Neural crest cell (in vitro differentiated cells): ENCODE measurements around the gene DGKH. TPM values are rescaled to one million over a fixed set of nuclear protein-coding genes. Genes with fewer than 3 reads are reported as not detected.

ENCODE experiments used
- DNase-seq: peaks from one replicate; pipeline ENCODE4 v3.0.0; 2021; ENCODE audit warnings: low read depth, mixed read lengths, low spot score
- H3K27ac Mint-ChIP-seq: one replicate; pipeline ENCODE4 v1.8.0; 2021; ENCODE audit warnings: mild to moderate bottlenecking, mixed read lengths; ENCODE audit not compliant: unreplicated experiment
- H3K27me3 Mint-ChIP-seq: 2 replicates; pipeline ENCODE4 v1.8.0; 2021; ENCODE audit warnings: low read depth, mild to moderate bottlenecking, mixed read lengths
- H3K36me3 Mint-ChIP-seq: 2 replicates; pipeline ENCODE4 v1.8.0; 2021; ENCODE audit warnings: low read depth, mild to moderate bottlenecking, mixed read lengths
- H3K4me1 Mint-ChIP-seq: 2 replicates; pipeline ENCODE4 v1.8.0; 2021; ENCODE audit warnings: mixed read lengths
- H3K4me3 Mint-ChIP-seq: one replicate; pipeline ENCODE4 v1.8.0; 2021; ENCODE audit warnings: mild to moderate bottlenecking, mixed read lengths
- H3K9me3 Mint-ChIP-seq: 2 replicates; pipeline ENCODE4 v1.8.0; 2021; ENCODE audit warnings: mixed read lengths
- total RNA-seq: library from RNA; stranded (reverse); gene quantifications from 2 replicates; pipeline ENCODE4 v1.2.1, GENCODE V29; 2021
- TF ChIP-seq, protein P1 (sequence below): fragments of 200-600 bp; sonication (generic); conservative IDR thresholded peaks from 2 replicates; pipeline ENCODE4 v1.5.0; 2021; ENCODE audit warnings: antibody characterized with exemption, mild to moderate bottlenecking

DGKH gene
- total RNA-seq, 1 donor from 2014 or later = 12.4 TPM

DNA sequence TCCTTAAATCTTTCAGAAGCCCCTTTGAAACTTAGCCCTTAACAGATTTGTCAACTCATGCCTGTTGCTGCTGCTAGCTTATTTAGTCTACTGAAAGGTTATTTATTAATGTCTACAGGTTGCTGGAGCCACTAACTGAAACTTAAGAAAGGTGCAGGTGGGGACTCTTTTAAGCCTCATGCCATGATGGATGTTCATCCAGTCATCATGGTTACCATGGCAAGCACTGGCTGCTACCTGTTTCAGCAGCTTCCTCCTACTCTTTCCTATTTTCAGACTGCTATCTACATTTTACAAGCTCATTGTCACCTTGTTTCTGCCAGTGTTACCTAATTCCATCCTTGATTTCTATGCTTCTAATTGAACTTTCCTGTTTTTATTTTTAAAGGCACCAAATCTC is 27.1 kb downstream of the DGKH start:
- peaks cover 7% of the 10 kb centered on the region for H3K36me3 Mint-ChIP-seq
- no peaks in the 10 kb centered on the region for H3K9me3 Mint-ChIP-seq
- TF ChIP-seq, protein P1, sequence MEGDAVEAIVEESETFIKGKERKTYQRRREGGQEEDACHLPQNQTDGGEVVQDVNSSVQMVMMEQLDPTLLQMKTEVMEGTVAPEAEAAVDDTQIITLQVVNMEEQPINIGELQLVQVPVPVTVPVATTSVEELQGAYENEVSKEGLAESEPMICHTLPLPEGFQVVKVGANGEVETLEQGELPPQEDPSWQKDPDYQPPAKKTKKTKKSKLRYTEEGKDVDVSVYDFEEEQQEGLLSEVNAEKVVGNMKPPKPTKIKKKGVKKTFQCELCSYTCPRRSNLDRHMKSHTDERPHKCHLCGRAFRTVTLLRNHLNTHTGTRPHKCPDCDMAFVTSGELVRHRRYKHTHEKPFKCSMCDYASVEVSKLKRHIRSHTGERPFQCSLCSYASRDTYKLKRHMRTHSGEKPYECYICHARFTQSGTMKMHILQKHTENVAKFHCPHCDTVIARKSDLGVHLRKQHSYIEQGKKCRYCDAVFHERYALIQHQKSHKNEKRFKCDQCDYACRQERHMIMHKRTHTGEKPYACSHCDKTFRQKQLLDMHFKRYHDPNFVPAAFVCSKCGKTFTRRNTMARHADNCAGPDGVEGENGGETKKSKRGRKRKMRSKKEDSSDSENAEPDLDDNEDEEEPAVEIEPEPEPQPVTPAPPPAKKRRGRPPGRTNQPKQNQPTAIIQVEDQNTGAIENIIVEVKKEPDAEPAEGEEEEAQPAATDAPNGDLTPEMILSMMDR = no peak
- H3K4me3 Mint-ChIP-seq = no peak overlapping the region
- H3K4me1 Mint-ChIP-seq = no peaks in the 10 kb centered on the region
- H3K27ac Mint-ChIP-seq = no peak overlapping the region
- no peaks in the 10 kb centered on the region for H3K27me3 Mint-ChIP-seq
- no peak for DNase-seq

DNA sequence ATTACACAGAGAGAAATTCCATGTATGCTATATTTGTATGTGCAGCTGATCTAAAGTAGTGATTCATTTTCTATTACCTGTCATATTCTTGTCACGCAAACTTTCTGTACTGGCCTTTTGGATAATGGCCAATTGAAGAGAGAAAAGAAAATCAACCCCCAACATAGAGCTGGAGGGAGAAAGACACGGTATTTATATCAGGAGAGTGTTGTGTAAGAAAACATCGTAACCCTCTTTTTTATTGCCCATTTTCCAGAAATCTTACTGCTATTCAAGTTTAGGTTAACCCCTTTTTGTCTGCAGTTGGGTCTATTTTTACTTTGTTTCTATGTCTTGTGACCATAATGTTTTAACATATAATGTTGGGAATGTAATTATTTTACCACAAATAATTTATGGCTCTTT is 27.9 kb downstream of the DGKH start:
- no peaks in the 10 kb centered on the region for H3K4me1 Mint-ChIP-seq
- no peaks in the 10 kb centered on the region for H3K27me3 Mint-ChIP-seq
- H3K9me3 Mint-ChIP-seq = no peaks in the 10 kb centered on the region
- H3K27ac Mint-ChIP-seq = no peak overlapping the region
- TF ChIP-seq, protein P1 = no peak
- no peak overlapping the region for H3K4me3 Mint-ChIP-seq
- H3K36me3 Mint-ChIP-seq = peaks cover 3% of the 10 kb centered on the region
- no peak for DNase-seq

DNA sequence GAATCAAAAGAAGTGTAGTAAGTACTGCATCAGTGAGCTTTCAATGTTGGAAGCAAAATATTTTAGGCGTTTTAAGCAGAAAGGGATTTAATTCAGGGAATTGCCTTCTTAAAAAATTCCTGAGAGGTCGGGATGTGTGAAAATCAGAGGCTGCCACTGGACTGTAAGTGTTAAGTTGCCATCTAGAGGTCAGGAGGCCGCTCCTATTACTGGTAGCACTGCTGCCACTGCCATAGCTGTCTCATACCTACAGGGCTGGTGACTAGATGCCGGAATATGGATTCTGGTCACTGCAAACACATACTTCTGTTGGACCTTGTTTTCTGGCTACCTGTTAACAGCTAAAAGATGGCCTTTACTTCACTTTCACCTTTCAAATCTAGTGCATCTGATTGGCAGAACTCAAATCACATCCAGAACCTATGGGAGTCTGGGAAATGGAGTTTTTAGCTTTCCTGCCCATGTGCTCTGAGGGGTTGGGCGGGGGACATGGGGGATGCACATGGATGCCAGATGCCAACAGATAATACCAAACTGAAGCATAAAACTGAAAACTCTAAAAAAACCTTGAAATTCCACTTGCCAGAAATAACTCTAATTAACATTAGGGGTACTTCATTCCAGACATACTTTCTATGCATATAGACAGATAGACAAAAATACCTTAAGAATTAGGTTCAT is 29.8 kb downstream of the DGKH start:
- TF ChIP-seq, protein P1 = no peak
- no peaks in the 10 kb centered on the region for H3K4me1 Mint-ChIP-seq
- no peaks in the 10 kb centered on the region for H3K27me3 Mint-ChIP-seq
- peaks cover 15% of the 10 kb centered on the region for H3K36me3 Mint-ChIP-seq
- no peak for DNase-seq
- H3K9me3 Mint-ChIP-seq = peaks cover 6% of the 10 kb centered on the region
- H3K27ac Mint-ChIP-seq = no peak overlapping the region
- H3K4me3 Mint-ChIP-seq = no peak overlapping the region

DNA sequence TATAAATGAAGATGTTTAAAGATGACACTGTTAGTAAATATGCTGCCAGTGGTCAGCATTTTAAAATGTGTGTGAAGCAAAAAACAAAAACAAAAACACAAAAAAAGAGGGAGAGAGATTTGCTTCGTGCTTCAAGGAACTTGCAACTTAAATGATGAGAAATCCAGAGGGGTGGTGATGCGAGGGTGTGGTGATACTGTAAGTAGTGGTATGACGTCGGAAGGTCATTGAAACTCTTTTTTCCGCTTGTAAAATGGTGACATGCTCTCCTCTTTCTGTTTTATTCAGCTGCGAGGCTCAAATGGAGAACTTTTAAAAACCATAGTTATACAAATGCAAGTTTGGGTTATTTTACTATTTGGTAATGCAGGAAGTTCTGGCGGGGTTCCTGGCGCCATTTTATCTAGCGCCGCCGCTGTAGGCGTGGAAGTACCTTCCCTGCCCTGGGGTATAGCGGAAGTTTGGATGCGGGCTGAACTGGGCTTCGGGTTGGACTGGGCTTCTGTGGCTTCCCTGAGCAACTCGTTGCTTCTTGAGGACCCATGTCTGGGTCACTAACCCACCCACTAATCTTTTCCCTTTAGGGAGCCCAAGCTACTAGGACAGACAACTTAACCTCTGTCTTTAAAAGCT is 34.8 kb downstream of the DGKH start:
- TF ChIP-seq, protein P1 = no peak
- H3K9me3 Mint-ChIP-seq = peaks cover 13% of the 10 kb centered on the region
- no peaks in the 10 kb centered on the region for H3K4me1 Mint-ChIP-seq
- H3K27me3 Mint-ChIP-seq = no peaks in the 10 kb centered on the region
- peaks cover 29% of the 10 kb centered on the region for H3K36me3 Mint-ChIP-seq
- DNase-seq = no peak
- no peak overlapping the region for H3K4me3 Mint-ChIP-seq
- no peak overlapping the region for H3K27ac Mint-ChIP-seq

DNA sequence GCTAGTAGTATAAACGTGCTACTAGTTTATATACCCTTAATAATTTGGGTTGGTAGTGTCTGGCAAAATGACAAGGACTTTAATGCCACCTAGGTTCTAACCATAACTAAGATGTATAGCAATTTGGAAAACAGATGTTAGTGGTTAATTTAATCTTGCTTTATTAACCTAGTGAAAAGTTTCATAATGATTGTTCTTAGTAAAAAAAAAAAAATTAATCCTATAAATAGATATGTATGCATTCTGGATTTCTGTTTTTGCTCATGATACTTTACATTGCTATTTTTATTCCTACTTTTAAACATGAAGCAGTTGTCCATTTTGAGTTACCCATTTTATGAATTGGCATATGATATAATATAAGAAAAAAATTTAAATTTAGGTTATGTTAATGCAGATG is 36.3 kb downstream of the DGKH start:
- H3K27ac Mint-ChIP-seq = no peak overlapping the region
- TF ChIP-seq, protein P1 = no peak
- no peaks in the 10 kb centered on the region for H3K27me3 Mint-ChIP-seq
- peaks cover 16% of the 10 kb centered on the region for H3K9me3 Mint-ChIP-seq
- H3K4me1 Mint-ChIP-seq = no peaks in the 10 kb centered on the region
- H3K4me3 Mint-ChIP-seq = no peak overlapping the region
- DNase-seq = no peak
- peaks cover 32% of the 10 kb centered on the region for H3K36me3 Mint-ChIP-seq
